ENCODE results near the gene JUND. TPM values are rescaled to one million over a fixed set of nuclear protein-coding genes. Genes with fewer than 3 reads are reported as not detected.

The JUND gene
- total RNA-seq, 1 experiment from 2014 or later, result 151 TPM

DNA sequence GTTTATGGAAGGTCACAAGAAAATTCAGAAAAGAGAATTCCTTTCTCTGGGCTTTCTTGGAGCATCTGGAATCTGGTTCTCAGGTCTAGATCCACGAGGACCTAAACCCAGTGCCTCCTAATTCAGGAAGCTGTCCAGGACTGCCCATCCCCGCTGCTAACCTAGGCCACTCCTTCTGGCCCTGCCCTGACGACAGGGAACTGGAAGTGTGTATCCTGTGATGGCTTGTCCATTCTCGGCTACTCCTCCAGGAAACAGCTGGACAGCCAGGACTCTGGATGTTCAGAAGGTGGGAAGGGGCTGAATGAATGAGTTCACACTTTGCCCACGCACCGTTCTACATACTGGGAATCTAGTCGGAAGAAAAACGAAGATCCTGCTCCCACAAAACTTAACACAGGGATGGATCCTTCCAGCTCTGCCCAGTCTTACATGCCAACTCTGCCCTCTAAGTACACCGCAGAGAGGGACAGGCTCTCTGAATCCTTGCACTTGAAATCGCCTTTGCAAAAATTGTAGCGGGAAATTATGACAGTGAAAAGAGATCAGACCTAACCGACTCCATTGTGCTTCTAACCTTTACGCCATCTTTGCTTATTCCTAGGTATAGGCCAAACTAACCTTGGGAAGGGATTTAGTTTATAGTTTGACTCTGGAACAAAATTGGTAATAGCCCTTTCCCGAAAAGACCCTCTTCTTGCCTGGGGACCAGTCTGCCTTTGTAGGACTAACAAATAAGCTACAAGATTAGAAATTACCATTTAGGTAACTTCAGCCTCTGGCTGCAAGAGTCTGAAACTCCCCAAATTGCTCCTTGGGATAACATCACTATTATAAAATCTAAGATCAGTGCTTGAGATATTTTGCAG is 39.7 kb upstream of the JUND start:
- Histone ChIP-seq H3K4me3 (ENCODE audit: low read length) (peak overlapping the region; percentile 97; the same call in 1 of the 2 replicates), H3K4me1 (ENCODE audit: insufficient read depth, low read length) (peaks cover 25% of the 10 kb centered on the region), H2AFZ (ENCODE audit: low read length) (no peak overlapping the region), H3K4me2 (ENCODE audit: low read length) (peak overlapping the region; percentile 99), H3K79me2 (ENCODE audit: low read length) (peaks cover 53% of the 10 kb centered on the region), H4K20me1 (ENCODE audit: low read length) (no peaks in the 10 kb centered on the region), H3K9me3 (ENCODE audit: low read length) (no peaks in the 10 kb centered on the region), H3K9ac (ENCODE audit: low read length) (peak overlapping the region; percentile 99; the same call in 1 of the 2 replicates), H3K9me2 (replicated peaks; ENCODE audit: low read length) (no peaks in the 10 kb centered on the region), H3K27me3 (ENCODE audit: low read length) (no peaks in the 10 kb centered on the region), H3K36me3 (ENCODE audit: low read depth, low read length) (0 out of 2 replicates have a peak, but pooled peaks cover 3% of the 10 kb centered on the region), H3F3A (ENCODE audit: low read length, unreplicated experiment) (no peaks in the 10 kb centered on the region), H3K27ac (ENCODE audit: low read length) (no peak overlapping the region)
- no peak for TF ChIP-seq CTCF (conservative IDR thresholded peaks at IDR 0.05; ENCODE audit: low read depth, low read length)
- no peak for TF ChIP-seq EZH2 (IDR thresholded peaks at IDR 0.05; ENCODE audit: low read length, unreplicated experiment)
- TF ChIP-seq EZH2phosphoT487 (IDR thresholded peaks at IDR 0.05; ENCODE audit: borderline replicate concordance, low read length), result no peak
- intact Hi-C loops (cut with micrococcal nuclease), result loop anchor here (10.0 kb wide), 1 partner anchor 116 kb away; the partner anchor contains the start of gene RAB3A
- ATAC-seq (no peak), DNase-seq (no peak)
- ChIA-PET CTCF (interaction anchor here (2.2 kb wide), 1 partner anchor 42 kb away, joined by 36 read pairs; no protein-coding TSS in a partner anchor), POLR2A (ENCODE audit: unreplicated experiment) (no interaction called here)
- BruUV-seq (replicated peaks), result no TSS peak

- Histone ChIP-seq H3K79me2 (ENCODE audit: low read length) (peaks cover 53% of the 10 kb centered on the region), H3K4me3 (ENCODE audit: low read length) (no peak overlapping the region), H3K27me3 (ENCODE audit: low read length) (no peaks in the 10 kb centered on the region), H3K4me1 (ENCODE audit: insufficient read depth, low read length) (peaks cover 25% of the 10 kb centered on the region), H3K9me2 (replicated peaks; ENCODE audit: low read length) (no peaks in the 10 kb centered on the region), H3K27ac (ENCODE audit: low read length) (no peak overlapping the region), H3F3A (ENCODE audit: low read length, unreplicated experiment) (no peaks in the 10 kb centered on the region), H3K36me3 (ENCODE audit: low read depth, low read length) (peaks cover 3% of the 10 kb centered on the region; the same call in 1 of the 2 replicates), H3K9ac (ENCODE audit: low read length) (no peak overlapping the region), H3K9me3 (ENCODE audit: low read length) (no peaks in the 10 kb centered on the region), H2AFZ (ENCODE audit: low read length) (no peak overlapping the region), H3K4me2 (ENCODE audit: low read length) (no peak overlapping the region), H4K20me1 (ENCODE audit: low read length) (no peaks in the 10 kb centered on the region)
- POLR2A ChIA-PET (ENCODE audit: unreplicated experiment), result no interaction called here
- CTCF ChIA-PET, result no interaction called here
- TF ChIP-seq CTCF (conservative IDR thresholded peaks at IDR 0.05; ENCODE audit: low read depth, low read length) (no peak), EZH2phosphoT487 (IDR thresholded peaks at IDR 0.05; ENCODE audit: borderline replicate concordance, low read length) (no peak), EZH2 (IDR thresholded peaks at IDR 0.05; ENCODE audit: low read length, unreplicated experiment) (no peak)
- DNase-seq (no peak), ATAC-seq (no peak)
- BruUV-seq (replicated peaks), result no TSS peak
- intact Hi-C loops (cut with micrococcal nuclease), result loop anchor here (10.0 kb wide), 1 partner anchor 115 kb away; the partner anchor contains the start of gene RAB3A
These were observed 38.2 kb upstream of the JUND start for GRCh38 chr19:18319591-18320135.

Data from PC-3 (cell line).